SK-MEL-5 (cell line): Measurements from ENCODE around the gene DACT2. TPM values are rescaled to one million over a fixed set of nuclear protein-coding genes. Genes with fewer than 3 reads are reported as not detected.
"Not testable (repeated sequence)": the region's sequence is repeated elsewhere in the genome, so short reads cannot be mapped to it uniquely, and the experiment has no call there.

ENCODE experiments used
- DNase-seq: peaks from one replicate; pipeline ENCODE4 v3.0.0-alpha.2; 2016; ENCODE audit warnings: low read depth, low spot score
- in situ Hi-C: cut with HindIII; loops from 2 replicates; pipeline ENCODE4 v1.10.0; 2016; ENCODE audit warnings: low sequenced_read_pairs, high pct_unique_total_duplicates, low pct_unique_long_range_greater_than_20kb
- total RNA-seq: library from RNA; depleted of rRNA; stranded (reverse); fragments of >200 nt; shearing (Covaris generic); gene quantifications from 2 replicates; pipeline ENCODE4 v1.2.3, GENCODE V29; 2014

The DACT2 gene
- total RNA-seq, 1 experiment from 2014 or later: not detected

- DNase-seq: peak; percentile 50
- in situ Hi-C loops: no loop called here
Observed at GRCh38 chr6:168333039-168333438, 13.5 kb upstream of the DACT2 start.

- DNase-seq: no peak
- in situ Hi-C loops: no loop called here
Observed at GRCh38 chr6:168332020-168332419, 12.4 kb upstream of the DACT2 start.

- DNase-seq: no peak
- in situ Hi-C loops: no loop called here
Observed at GRCh38 chr6:168331058-168331457, 11.5 kb upstream of the DACT2 start.

GRCh38 chr6:168330403-168330802, 10.8 kb upstream of the DACT2 start:
- no peak for DNase-seq
- in situ Hi-C loops: no loop called here

- in situ Hi-C loops: no loop called here
- no peak for DNase-seq
Observed at GRCh38 chr6:168328086-168328485, 8.5 kb upstream of the DACT2 start.

GRCh38 chr6:168326294-168327261, 7.0 kb upstream of the DACT2 start:
- no peak for DNase-seq
- in situ Hi-C loops: no loop called here

- DNase-seq: no peak
- in situ Hi-C loops: no loop called here
Observed at GRCh38 chr6:168322966-168323365, 3.4 kb upstream of the DACT2 start.

- no peak for DNase-seq
- in situ Hi-C loops: no loop called here
Observed at GRCh38 chr6:168320634-168321033, 1.1 kb upstream of the DACT2 start.

GRCh38 chr6:168318579-168319278, 848 bp downstream of the DACT2 start:
- in situ Hi-C loops: no loop called here
- no peak for DNase-seq

- in situ Hi-C loops: no loop called here
- no peak for DNase-seq
Observed at GRCh38 chr6:168318090-168318489, 1.5 kb downstream of the DACT2 start.

GRCh38 chr6:168315596-168315995, 4.0 kb downstream of the DACT2 start:
- no peak for DNase-seq
- in situ Hi-C loops: no loop called here

- peak; percentile 16 for DNase-seq
- in situ Hi-C loops: no loop called here
Observed at GRCh38 chr6:168314948-168315347, 4.6 kb downstream of the DACT2 start.

GRCh38 chr6:168314021-168314420, 5.6 kb downstream of the DACT2 start:
- DNase-seq: no peak
- in situ Hi-C loops: no loop called here

- in situ Hi-C loops: no loop called here
- no peak for DNase-seq
Observed at GRCh38 chr6:168313431-168314011, 6.1 kb downstream of the DACT2 start.

- DNase-seq, in situ Hi-C loops: not testable (repeated sequence)
Observed at GRCh38 chr6:168312125-168312507, 7.5 kb downstream of the DACT2 start.

GRCh38 chr6:168311410-168312124, 8.0 kb downstream of the DACT2 start:
- in situ Hi-C loops: no loop called here

GRCh38 chr6:168310945-168311344, 8.6 kb downstream of the DACT2 start:
- in situ Hi-C loops: no loop called here
- DNase-seq: no peak

More at GRCh38 chr6:168311410-168312124, 8.0 kb downstream of the DACT2 start:
- DNase-seq: no peak

- in situ Hi-C loops: no loop called here
Observed at GRCh38 chr6:168310403-168310802, 9.2 kb downstream of the DACT2 start.

More at GRCh38 chr6:168310403-168310802, 9.2 kb downstream of the DACT2 start:
- DNase-seq: no peak
